Measurements from ENCODE around the gene KLHL13.
"Not testable (repeated sequence)": the region's sequence is repeated elsewhere in the genome, so short reads cannot be mapped to it uniquely, and the experiment has no call there.

Gene KLHL13

DNA sequence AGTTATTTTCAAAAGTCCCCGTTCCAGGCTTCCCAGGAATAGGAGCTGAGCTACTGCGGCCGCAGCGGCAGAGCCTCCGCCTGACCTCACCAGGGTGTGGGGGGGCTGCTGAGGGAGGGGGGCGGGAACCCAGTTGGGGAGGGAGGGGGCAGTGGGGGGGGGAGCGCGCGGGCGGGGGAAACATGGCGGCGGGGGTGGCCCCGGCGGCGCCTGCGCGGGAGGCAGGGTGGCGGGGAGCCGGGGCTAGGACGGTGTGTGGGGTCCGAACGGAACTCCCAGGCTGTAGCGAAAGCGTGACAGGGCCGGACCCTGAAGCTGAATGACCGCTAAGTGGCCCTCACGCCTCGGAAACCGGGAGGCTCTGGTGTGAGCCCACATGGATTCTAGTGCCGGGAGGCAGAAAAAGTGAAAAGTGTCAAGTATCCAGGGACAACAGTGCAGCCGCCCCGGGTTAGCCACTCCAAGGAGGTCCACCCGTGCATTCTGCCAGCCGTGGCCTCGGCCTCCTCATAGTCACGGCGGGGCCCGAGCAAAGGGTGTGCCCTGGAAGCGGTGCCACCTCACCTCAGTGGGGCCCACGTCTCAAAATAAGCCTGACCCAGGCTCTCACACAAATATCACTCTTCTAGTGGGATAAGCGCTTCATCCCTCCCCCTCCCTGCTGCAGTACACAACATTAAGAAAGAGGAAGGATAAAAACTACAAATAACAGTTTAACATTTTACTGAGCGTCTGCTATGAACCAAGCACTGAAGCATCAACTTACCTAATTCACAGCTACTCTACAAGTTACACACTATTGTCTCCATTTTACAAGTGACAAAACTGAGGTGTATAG is at the start of gene KLHL13:
KLHL13 (minus strand) TSS at position 98 of the 838 bp plus-strand sequence. CDS start 88,337 bp downstream, outside the sequence.
- no peak for DNase-seq

DNA sequence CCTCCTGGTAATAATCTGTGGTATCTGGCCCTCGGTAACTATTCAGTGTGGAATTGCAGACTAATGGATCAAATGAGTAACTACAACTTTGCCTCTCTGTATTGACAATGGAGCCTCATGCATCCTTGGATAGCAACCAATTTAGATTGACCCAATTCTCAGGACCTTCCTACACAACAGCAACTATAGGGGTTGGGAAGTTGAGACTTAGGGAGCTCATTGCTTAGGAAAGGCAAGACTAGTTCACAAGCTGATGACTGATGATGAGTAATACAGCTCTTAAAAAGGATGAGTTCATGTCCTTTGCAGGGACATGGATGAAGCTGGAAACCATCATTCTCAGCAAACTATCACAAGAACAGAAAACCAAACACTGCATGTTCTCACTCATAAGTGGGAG is 47.5 kb upstream of the KLHL13 start:
- no peak for DNase-seq

DNA sequence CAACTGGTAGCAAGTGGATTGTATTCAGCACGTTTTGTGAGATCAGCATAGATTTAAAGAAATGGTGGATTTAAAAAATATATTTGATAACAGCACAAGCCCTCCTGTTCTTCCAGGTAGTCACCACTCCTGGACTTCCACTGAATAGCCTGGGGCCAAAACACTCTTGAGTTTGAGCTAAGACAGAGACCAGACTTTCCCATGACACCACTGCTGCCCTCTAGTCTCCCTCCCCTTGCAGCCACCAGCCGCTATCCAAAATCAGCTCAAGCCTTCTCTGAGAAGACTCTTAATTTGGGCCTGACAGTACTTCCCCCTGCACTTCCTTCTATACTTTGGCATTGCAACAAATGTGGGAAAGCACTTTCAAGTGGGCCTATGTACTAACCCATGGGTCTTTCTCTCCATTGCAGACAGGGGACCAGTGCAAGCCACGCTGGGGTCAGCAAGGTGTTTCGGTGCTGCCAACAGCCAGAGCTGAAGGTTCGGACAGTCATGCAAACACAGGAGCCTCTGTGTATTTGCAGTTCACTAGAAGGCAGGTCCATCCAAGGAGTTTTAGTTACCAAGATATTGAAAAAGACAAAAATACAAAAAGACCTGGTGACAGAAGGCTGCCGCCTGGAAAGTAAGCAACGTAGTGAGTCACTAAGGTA is 40.5 kb upstream of the KLHL13 start:
- no peak for DNase-seq

GRCh38 chrX:118156254-118156952 is 39.8 kb upstream of the KLHL13 start:
- DNase-seq: no peak

- no peak for DNase-seq
These were observed 36.7 kb upstream of the KLHL13 start for GRCh38 chrX:118153270-118153669.

DNA sequence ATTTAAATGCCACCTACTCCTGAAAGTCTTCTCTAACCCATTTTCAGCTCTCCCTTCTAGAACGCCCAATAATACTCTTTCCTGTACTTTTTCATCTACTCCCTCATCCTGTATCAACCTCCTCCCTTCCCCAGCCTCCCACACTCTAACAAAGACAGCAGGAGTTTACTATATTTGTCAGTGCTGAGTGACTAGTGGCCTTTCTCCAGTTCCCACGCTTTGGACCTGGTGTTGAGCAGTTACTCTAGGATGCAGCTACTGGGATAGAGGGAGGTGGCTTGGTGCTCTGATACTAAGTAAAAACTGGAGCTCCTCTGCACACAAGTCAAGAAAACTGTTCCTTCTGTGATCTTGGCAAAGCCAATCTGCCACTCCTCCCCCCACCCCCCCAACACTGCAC is 36.1 kb upstream of the KLHL13 start:
- DNase-seq: no peak

DNA sequence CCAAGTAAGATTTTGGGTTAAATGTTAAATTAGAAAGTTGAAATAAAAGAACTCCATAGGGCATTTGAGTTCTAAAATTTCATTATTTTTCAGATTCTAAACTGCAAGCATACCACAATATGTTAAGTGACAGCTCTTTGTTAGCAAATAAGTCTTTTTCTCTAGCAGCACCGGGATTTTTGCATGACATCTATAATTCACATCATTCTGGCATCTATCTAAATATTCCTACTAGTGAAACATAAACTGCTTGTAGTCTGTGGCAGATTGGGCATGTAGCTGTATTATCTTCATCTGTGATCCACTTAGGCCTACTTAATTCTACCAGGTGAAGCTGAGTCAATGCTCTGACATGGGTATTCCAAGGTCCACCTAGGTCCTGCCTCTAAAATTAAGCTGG is 32.1 kb upstream of the KLHL13 start:
- DNase-seq: no peak

- DNase-seq: not testable (repeated sequence)
These were observed 31.2 kb upstream of the KLHL13 start for GRCh38 chrX:118147771-118148170.

GRCh38 chrX:118143578-118143977 is 27.0 kb upstream of the KLHL13 start:
- no peak for DNase-seq

DNA sequence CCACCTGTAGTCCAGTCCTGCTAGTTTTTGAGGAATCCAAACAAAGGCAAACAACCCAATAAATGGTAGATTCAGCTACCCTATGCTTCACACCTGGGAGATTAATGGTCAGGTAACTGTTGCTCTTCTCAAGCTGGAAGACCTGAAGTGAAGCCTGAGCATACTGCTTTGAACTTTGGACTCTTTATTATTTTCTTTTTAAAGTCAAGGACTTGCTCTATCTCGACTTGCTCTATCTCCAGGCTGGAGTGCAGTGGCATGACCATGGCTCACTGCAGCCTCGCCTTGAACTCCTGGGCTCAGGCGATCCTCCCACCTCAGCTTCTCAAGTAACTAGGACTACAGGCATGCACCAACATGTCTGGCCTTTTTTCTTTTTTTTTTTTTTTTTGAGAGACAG is 14.7 kb upstream of the KLHL13 start:
- DNase-seq: no peak

DNA sequence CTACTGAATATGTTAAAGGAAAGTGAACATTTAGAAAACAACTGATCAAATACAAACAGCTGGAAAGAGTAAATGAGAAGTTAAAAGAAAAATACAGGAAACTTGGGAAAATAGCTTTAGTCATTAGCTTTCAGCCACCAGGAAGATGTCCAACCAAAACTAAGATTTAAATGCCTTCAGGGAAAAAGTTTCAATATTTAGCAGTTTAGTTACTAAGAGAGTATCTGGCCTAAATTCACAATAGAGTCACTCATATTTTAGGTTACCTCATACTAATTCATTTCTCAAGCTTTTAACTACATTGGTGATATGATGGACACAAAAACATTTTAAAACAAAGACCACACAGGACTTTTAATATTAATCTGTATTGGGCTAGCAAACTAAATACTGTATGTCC is 13.1 kb upstream of the KLHL13 start:
- DNase-seq: no peak

DNA sequence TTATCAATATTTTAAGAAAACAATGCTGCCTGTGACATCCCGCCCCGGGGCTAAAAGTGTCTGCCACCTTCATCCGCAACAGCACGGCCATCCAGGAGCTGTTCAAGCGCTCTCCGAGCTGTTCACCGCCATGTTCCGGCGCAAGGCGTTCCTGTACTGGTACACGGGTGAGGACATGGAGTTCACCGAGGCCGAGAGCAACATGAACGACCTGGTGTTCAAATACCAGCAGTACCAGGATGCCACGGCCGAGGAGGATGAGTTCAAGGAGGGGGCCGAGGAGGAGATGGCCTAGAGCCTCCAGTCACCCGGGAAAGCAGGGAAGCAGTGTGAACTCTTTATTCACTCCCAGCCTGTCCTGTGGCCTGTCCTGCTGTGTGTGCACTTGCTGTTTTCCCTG is 12.1 kb upstream of the KLHL13 start:
- no peak for DNase-seq

DNA sequence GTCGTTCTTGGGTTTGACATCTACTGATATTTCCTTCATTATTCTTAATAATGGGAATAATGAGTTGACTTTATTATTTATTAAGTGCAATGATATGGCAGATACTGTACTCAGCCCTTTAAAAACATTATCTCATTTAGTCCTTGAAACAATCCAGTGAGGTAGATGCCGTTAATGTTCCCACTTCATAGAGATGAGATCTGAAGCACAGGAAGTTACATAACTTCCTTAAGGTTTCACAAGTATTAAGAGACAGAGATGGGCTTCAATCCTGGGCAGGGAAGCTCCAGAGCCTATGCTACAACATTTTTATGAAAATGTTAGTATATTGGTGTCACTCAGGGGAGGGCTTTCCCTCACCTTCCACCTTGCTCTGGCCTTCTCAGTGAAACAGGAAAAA is 9.7 kb upstream of the KLHL13 start:
- DNase-seq: no peak

DNA sequence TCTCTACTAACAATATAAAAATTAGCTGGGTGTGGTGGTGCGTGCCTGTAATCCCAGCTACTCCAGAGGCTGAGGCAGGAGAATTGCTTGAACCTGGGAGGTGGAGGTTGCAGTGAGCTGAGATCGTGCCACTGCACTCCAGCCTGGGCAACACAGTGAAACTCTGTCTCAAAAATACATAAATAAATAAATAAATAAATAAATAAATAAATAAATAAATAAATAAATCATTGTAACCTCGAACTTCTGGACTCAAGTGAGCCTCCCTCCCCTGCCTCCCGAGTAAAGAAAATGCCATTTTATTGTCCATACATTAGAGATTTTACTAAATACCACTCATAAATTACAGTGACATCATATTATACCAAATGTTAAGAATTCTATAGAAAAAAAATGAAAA is 7.6 kb upstream of the KLHL13 start:
- DNase-seq: not testable (repeated sequence)

- DNase-seq: no peak
These were observed 1.1 kb upstream of the KLHL13 start for GRCh38 chrX:118117741-118118140.

DNA sequence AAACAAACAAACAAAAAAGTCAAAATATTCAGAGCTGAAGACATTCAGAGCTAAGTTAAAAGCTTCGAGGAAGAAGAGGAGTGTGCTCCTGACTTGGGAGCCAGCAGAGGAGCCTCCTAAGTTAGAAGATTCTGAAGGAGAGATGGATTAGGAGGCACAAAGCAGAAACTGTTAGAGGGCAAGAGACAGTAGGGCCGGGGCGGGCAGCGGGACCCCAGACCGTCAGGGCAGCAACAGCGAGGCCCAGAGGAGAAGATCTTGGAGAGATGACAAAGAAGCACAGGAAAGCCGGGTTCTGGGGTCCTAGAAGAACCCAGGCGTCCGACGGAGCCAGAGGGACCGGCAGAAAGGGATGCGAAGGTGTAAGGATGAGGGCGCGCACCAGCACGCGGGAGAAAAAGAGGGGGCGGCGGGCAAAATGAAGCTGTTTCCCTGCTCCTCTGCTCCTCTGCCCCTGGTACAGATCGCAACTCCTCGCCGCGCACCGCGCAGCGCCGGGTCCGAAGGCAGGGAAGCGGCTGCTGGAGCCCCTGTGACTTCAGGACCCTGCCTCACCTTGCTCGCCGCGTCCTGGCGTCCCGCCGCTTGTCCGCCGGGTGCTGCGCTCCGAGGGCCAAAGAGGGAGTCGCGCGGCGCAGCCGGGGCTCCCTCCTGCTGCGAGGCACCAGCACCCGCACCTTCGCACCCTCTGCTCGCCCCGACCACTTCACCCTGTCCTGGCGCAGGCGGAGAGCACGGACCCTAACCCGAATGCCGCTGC is 477 bp downstream of the KLHL13 start:
- DNase-seq: no peak

DNA sequence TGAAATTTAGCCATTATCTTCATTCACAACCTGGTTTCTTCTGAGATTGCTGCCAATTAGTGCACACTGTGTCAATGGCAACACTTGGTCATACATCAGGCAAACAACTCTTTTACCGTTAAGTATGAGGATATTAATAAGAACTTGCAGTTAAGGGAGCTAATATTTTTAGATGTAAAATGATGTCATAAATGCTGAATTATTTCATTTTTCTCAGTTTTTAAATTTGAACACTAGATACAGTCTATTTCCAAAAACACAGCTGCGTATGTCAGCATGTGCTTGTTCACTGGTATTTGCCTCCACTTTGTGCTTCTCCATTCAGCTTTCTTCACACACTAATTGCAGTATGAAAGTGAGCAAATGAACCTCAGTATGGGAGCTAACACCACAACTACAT is 1.6 kb downstream of the KLHL13 start:
- DNase-seq: no peak

DNA sequence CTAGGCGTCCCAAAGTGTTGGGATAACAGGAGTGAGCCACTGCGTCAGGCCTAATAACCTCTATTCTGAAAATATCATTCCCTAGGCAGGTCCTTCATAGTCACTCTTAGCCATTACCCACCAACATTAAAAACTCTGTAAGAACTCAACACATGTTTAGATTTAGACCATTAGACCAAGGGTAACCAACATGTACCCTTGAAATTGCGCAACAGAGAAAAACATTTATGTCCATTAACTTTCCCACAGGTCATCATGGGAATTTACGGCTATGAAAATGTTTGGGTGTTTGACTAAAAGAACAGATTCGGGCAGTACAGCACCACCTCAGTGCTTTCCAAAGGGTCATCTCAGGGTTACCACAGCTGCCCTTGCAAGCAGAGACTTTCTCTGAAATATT is 7.5 kb downstream of the KLHL13 start:
- DNase-seq: no peak

GRCh38 chrX:118108304-118108703 is 8.3 kb downstream of the KLHL13 start:
- DNase-seq: no peak

- no peak for DNase-seq
These were observed 16.5 kb downstream of the KLHL13 start for GRCh38 chrX:118100091-118100490.

DNA sequence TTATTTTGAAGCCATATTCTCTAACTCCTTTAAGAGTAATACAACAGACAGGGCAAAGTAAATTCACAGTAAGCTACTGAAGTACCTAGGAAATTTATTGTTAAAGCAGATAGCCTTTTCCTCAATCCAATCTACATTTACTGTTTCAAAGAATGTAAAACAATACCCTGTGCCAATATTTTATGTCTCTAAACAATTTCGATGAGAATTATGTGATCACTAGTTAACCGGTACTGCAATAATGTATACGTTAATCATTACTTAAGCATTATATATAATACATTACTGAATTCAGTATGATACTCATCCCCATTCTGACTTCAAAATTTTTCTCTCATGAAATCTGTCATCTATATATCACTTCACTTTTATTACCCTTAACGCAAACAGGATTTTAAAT is 28.5 kb downstream of the KLHL13 start:
- DNase-seq: no peak

GRCh38 chrX:118074196-118074595 is 42.4 kb downstream of the KLHL13 start:
- DNase-seq: no peak

GRCh38 chrX:118066867-118067515 is 49.6 kb downstream of the KLHL13 start:
- peak; percentile 54 for DNase-seq

Measured in NCI-H1436 treated with DMSO at 0.1 percent for 48 hours (cell line).